Lower lobe of right lung (tissue), 2 donors: Measurements from ENCODE around the gene BEAN1. TPM values are rescaled to one million over a fixed set of nuclear protein-coding genes. Genes with fewer than 3 reads are reported as not detected.
"Not testable (repeated sequence)": the region's sequence is repeated elsewhere in the genome, so short reads cannot be mapped to it uniquely, and the experiment has no call there.

Experiments
- ATAC-seq, 2 donors: fragments of 200-7000 bp; cut with Tn5 transposase; one replicate each; pipeline ENCODE4 v1.9.1; 2020 to 2022; ENCODE audit warnings: mild to moderate bottlenecking in 2 of 2, moderate library complexity in 2 of 2
- DNase-seq: peaks from one replicate; pipeline ENCODE4 v3.0.0-alpha.2; 2020
- H3K27ac ChIP-seq: fragments of 200-600 bp; one replicate; pipeline ENCODE4 v1.8.0; 2022
- H3K27me3 ChIP-seq: fragments of 200-600 bp; one replicate; pipeline ENCODE4 v1.8.0; 2022; ENCODE audit warnings: low read depth
- H3K36me3 ChIP-seq: fragments of 200-600 bp; one replicate; pipeline ENCODE4 v1.8.0; 2022; ENCODE audit warnings: mild to moderate bottlenecking
- H3K4me1 ChIP-seq: fragments of 200-600 bp; one replicate; pipeline ENCODE4 v1.8.0; 2022
- H3K4me3 ChIP-seq: fragments of 200-600 bp; one replicate; pipeline ENCODE4 v1.8.0; 2022; ENCODE audit warnings: mild to moderate bottlenecking
- H3K9me3 ChIP-seq: fragments of 200-600 bp; one replicate; pipeline ENCODE4 v1.8.0; 2022
- CTCF ChIP-seq: fragments of 200-600 bp; IDR thresholded peaks from one replicate; pipeline ENCODE4 v1.8.0; 2022; ENCODE audit warnings: antibody characterized with exemption, mild to moderate bottlenecking
- intact Hi-C: fragments of 100-400 bp; cut with DNase I; formaldehyde crosslinking; loops from one replicate; pipeline ENCODE4 v1.11.0; 2022
- total RNA-seq: library from RNA; stranded (reverse); fragmentation: NEBNext Ultra II Directional; extraction: Animal tissue kit (Norgen Biotek cat#: 25700); gene quantifications from one replicate; pipeline ENCODE4 v1.2.1, GENCODE V29; 2021
- donor health status: DM: no; HTN: yes; CAD: no; lungs with severe emphysema.

The BEAN1 gene
- total RNA-seq, 1 donor from 2014 or later, result 0.15 TPM

- Histone ChIP-seq H3K27ac (no peak overlapping the region), H3K27me3 (no peaks in the 10 kb centered on the region), H3K36me3 (no peaks in the 10 kb centered on the region), H3K4me1 (no peaks in the 10 kb centered on the region), H3K9me3 (no peaks in the 10 kb centered on the region), H3K4me3 (no peak overlapping the region)
- ATAC-seq (no peak), DNase-seq (no peak)
- intact Hi-C loops, result no loop called here
- no peak for TF ChIP-seq CTCF
These were observed 66.7 kb downstream of the BEAN1 start for GRCh38 chr16:66493490-66494401.

GRCh38 chr16:66494916-66495315 is 67.8 kb downstream of the BEAN1 start:
- ATAC-seq, result no peak
- no peaks in the 10 kb centered on the region for H3K9me3 ChIP-seq
- no peak overlapping the region for H3K27ac ChIP-seq
- H3K4me3 ChIP-seq, result no peak overlapping the region
- no peaks in the 10 kb centered on the region for H3K27me3 ChIP-seq
- H3K4me1 ChIP-seq, result no peaks in the 10 kb centered on the region
- TF ChIP-seq CTCF, result no peak
- DNase-seq, result no peak
- intact Hi-C loops, result no loop called here
- no peaks in the 10 kb centered on the region for H3K36me3 ChIP-seq

GRCh38 chr16:66495440-66495839 is 68.3 kb downstream of the BEAN1 start:
- no peak overlapping the region for H3K27ac ChIP-seq
- no peaks in the 10 kb centered on the region for H3K36me3 ChIP-seq
- no peak overlapping the region for H3K4me3 ChIP-seq
- no peaks in the 10 kb centered on the region for H3K4me1 ChIP-seq
- ATAC-seq (no peak), DNase-seq (no peak)
- no peaks in the 10 kb centered on the region for H3K27me3 ChIP-seq
- no peaks in the 10 kb centered on the region for H3K9me3 ChIP-seq
- no peak for TF ChIP-seq CTCF
- intact Hi-C loops, result no loop called here

GRCh38 chr16:66496226-66496625 is 69.1 kb downstream of the BEAN1 start:
- ATAC-seq, DNase-seq, H3K9me3 ChIP-seq: not testable (repeated sequence)

GRCh38 chr16:66497921-66498320 is 70.8 kb downstream of the BEAN1 start:
- DNase-seq, intact Hi-C loops, H3K4me3 ChIP-seq, H3K27ac ChIP-seq, H3K9me3 ChIP-seq, H3K36me3 ChIP-seq, ATAC-seq, H3K27me3 ChIP-seq: not testable (repeated sequence)
- peaks cover 12% of the 10 kb centered on the region for H3K4me1 ChIP-seq

More at GRCh38 chr16:66496226-66496625, 69.1 kb downstream of the BEAN1 start:
- H3K4me1 ChIP-seq, H3K27me3 ChIP-seq, H3K27ac ChIP-seq, H3K4me3 ChIP-seq, intact Hi-C loops, H3K36me3 ChIP-seq: not testable (repeated sequence)

GRCh38 chr16:66501563-66501962 is 74.5 kb downstream of the BEAN1 start:
- ATAC-seq, H3K36me3 ChIP-seq, H3K9me3 ChIP-seq, H3K27me3 ChIP-seq, intact Hi-C loops, H3K4me3 ChIP-seq, DNase-seq, H3K27ac ChIP-seq: not testable (repeated sequence)
- peaks cover 26% of the 10 kb centered on the region for H3K4me1 ChIP-seq
